ENCODE results near the gene MX1. TPM values are rescaled to one million over a fixed set of nuclear protein-coding genes. Genes with fewer than 3 reads are reported as not detected.
A peak's percentile ranks its signal among the peaks of the same experiment; 100 is the strongest.

Gene MX1
- total and polyA plus RNA-seq, 8 donors = 4.9 to 21.4 (median 11.2) TPM

- 9 to 10% methylated on average over 28 of the region's 28 CpGs for WGBS, 2 donors
- peak overlapping the region; percentile 84 to 95 (median 90) for H3K27ac ChIP-seq
- peaks cover 31 to 45% (median 44%) of the 10 kb centered on the region in 3 donors for H3K4me1 ChIP-seq
- DNase-seq = peak in 2 of 6 donors; percentile 54 to 59
- FAIRE-seq = no peak
- ATAC-seq = peak; percentile 18 to 27 (median 21)
- no peaks in the 10 kb centered on the region for H3K36me3 ChIP-seq
- TF ChIP-seq CTCF (IDR thresholded peaks at IDR 0.05) = no peak
- H3K9me3 ChIP-seq = no peaks in the 10 kb centered on the region
- H3K27me3 ChIP-seq = no peaks in the 10 kb centered on the region
- intact Hi-C loops (cut with DNase I) = no loop called here
- peak overlapping the region in 3 of 4 donors; percentile 60 to 85 (median 63) for H3K4me3 ChIP-seq
These were observed 82.5 kb downstream of the MX1 start for GRCh38 chr21:41508415-41509144.

Other genes with a start within 250 kb of the MX1 start
- gene FAM3B, start 109.4 kb upstream of the MX1 start, total RNA-seq = 100 to 1,000 TPM in 4 of 6 donors, 10 to 100 TPM in 2; 80.5 to 142 (median 112) TPM
- gene FAM3B, start 109.4 kb upstream of the MX1 start, polyA plus RNA-seq = 100 to 1,000 TPM in 1 of 2 donors, 10 to 100 TPM in 1; 71.9 to 107 TPM
- gene MX2, start 64.2 kb upstream of the MX1 start, total RNA-seq = 1 to 10 TPM; 2.0 to 5.4 (median 4.5) TPM
- gene MX2, start 64.2 kb upstream of the MX1 start, polyA plus RNA-seq = 1 to 10 TPM; 3.2 to 3.3 TPM
- gene TMPRSS2, start 81.9 kb downstream of the MX1 start, total RNA-seq = 10 to 100 TPM; 44.9 to 88.8 (median 75.2) TPM
- gene TMPRSS2, start 81.9 kb downstream of the MX1 start, polyA plus RNA-seq = 10 to 100 TPM; 42.2 to 65.1 TPM